T-cell (primary cell): ENCODE measurements around the gene ADGRE1. TPM values are rescaled to one million over a fixed set of nuclear protein-coding genes. Genes with fewer than 3 reads are reported as not detected.

Experiments
- ATAC-seq, 4 experiments: fragments of 200-7000 bp in 3 of 4; fragments of 150-1000 bp in 1 of 4; cut with Tn5 transposase; replicated peaks in 1 of 4; 1 replicate in 3 of 4; 2 replicates in 1 of 4; pipeline ENCODE4 v1.10.0; 2021; ENCODE audit warnings: moderate library complexity in 3 of 4, mild to moderate bottlenecking in 2 of 4, moderate number of reproducible peaks in 1 of 4
- CTCF ChIA-PET, 2 donors: fragments of 300-600 bp; sonication (Branson Sonifier 250); formaldehyde crosslinking; loops; one replicate each; lab custom pipeline; 2022; ENCODE audit warnings: antibody characterized with exemption in 2 of 2; lab: Charles Lee
- POLR2A ChIA-PET, 2 donors: fragments of 300-600 bp; sonication (Branson Sonifier 250); formaldehyde crosslinking; loops; one replicate each; lab custom pipeline; 2022; ENCODE audit warnings: antibody characterized with exemption in 2 of 2; lab: Charles Lee
- DNase-seq, 35 experiments: peaks; one replicate each; pipeline versions ENCODE4 v3.0.0 to v3.0.0-alpha.2; 2013 to 2023
- H3K27ac ChIP-seq: one replicate; pipeline ENCODE4 v1.5.1; 2013; ENCODE audit warnings: low read length
- H3K27me3 ChIP-seq, 2 experiments: replicated peaks in 1 of 2; 1 replicate in 1 of 2; 2 replicates in 1 of 2; pipeline versions ENCODE4 v1.6.1 to v1.7.0; 2013; ENCODE audit warnings: low read length in 1 of 2, mixed read lengths in 1 of 2; ENCODE audit not compliant: control insufficient read depth in 2 of 2, insufficient read depth in 2 of 2; ENCODE audit errors: extremely low read depth in 1 of 2
- H3K36me3 ChIP-seq, 2 donors: 1 replicate in 1 of 2; 2 replicates in 1 of 2; pipeline versions ENCODE4 v1.6.1 to v1.7.0; 2013; ENCODE audit warnings: low read length in 1 of 2; ENCODE audit not compliant: control insufficient read depth in 2 of 2, insufficient read depth in 1 of 2; ENCODE audit errors: extremely low read depth in 1 of 2
- H3K4me1 ChIP-seq, 2 experiments: 1 replicate in 1 of 2; 2 replicates in 1 of 2; pipeline versions ENCODE4 v1.6.1 to v1.7.0; 2013; ENCODE audit warnings: low read length in 2 of 2, mixed read lengths in 1 of 2; ENCODE audit not compliant: insufficient read depth in 2 of 2, control insufficient read depth in 1 of 2; ENCODE audit errors: extremely low read depth in 1 of 2
- H3K4me3 ChIP-seq, 2 donors: 1 replicate in 1 of 2; 2 replicates in 1 of 2; pipeline versions ENCODE4 v1.5.1 to v1.7.0; 2013; ENCODE audit warnings: mild to moderate bottlenecking in 2 of 2, low read length in 1 of 2, moderate library complexity in 1 of 2; ENCODE audit not compliant: control insufficient read depth in 1 of 2; ENCODE audit errors: extremely low read depth in 1 of 2
- H3K9me3 ChIP-seq: 2 replicates; pipeline ENCODE4 v1.7.0; 2013
- H3K27ac Mint-ChIP-seq, 2 donors: one replicate each; pipeline ENCODE4 v1.8.0; 2020 to 2021; ENCODE audit warnings: mild to moderate bottlenecking in 2 of 2, mixed read lengths in 2 of 2
- H3K27me3 Mint-ChIP-seq, 2 donors: one replicate each; pipeline ENCODE4 v1.8.0; 2021 to 2022; ENCODE audit warnings: mixed read lengths in 2 of 2
- H3K36me3 Mint-ChIP-seq: one replicate; pipeline ENCODE4 v1.8.0; 2021; ENCODE audit warnings: mixed read lengths
- H3K4me1 Mint-ChIP-seq, 3 donors: one replicate each; pipeline ENCODE4 v1.8.0; 2020 to 2022; ENCODE audit warnings: mixed read lengths in 3 of 3, mild to moderate bottlenecking in 1 of 3
- H3K4me3 Mint-ChIP-seq, 3 donors: one replicate each; pipeline ENCODE4 v1.8.0; 2020 to 2022; ENCODE audit warnings: mild to moderate bottlenecking in 3 of 3, mixed read lengths in 3 of 3, moderate library complexity in 3 of 3
- H3K9me3 Mint-ChIP-seq, 3 donors: one replicate each; pipeline ENCODE4 v1.8.0; 2020 to 2022; ENCODE audit warnings: mixed read lengths in 3 of 3
- WGBS: methylation state at CpG from one replicate; pipeline ENCODE4 v1.1.5; 2013; ENCODE audit warnings: missing lambda C conversion rate; ENCODE audit not compliant: insufficient coverage; 5-methylcytosine and 5-hydroxymethylcytosine counted together
- total RNA-seq, 35 experiments: library from RNA in 6 of 35; stranded (reverse) in 6 of 35; fragments of 120-200 nt in 1 of 35; gene quantifications; one replicate each; pipeline versions ENCODE4 v1.2.1 to v1.2.4 and lab custom pipeline; 2013 to 2026

ADGRE1 gene
- total RNA-seq (1 to 10 TPM; 3.4 to 9.7 (median 3.7) TPM), total RNA-seq (lab: John Stamatoyannopoulos, UW) (1.4 to 14.5 (median 5.9) reads per million in 29 experiments)
- total RNA-seq (2013), result 5.1 TPM

GRCh38 chr19:6887316-6887715 lies at the start of gene ADGRE1:
Gene ADGRE1, plus strand, starts transcription at chr19:6887579. Its CDS starts 30 bp downstream, at chr19:6887609.
- ChIA-PET CTCF (interaction anchor here in 1 of 2 donors (0.5 kb wide), 1 partner anchor 179 kb away, joined by 4 read pairs; no protein-coding TSS in a partner anchor), POLR2A (no interaction called here)
- no CpG with 5 or more reads among the region's 4 CpGs for WGBS
- Histone ChIP-seq H3K36me3 (no peaks in the 10 kb centered on the region), H3K4me3 (no peak within 1 kb of the TSS), H3K27me3 (no peaks in the 10 kb centered on the region), H3K27ac (no peak within 1 kb of the TSS), H3K9me3 (no peaks in the 10 kb centered on the region), H3K4me1 (peaks cover 42 to 44% of the 10 kb centered on the region in 2 experiments)
- Mint-ChIP-seq H3K9me3 (peaks cover 5 to 12% (median 11%) of the 10 kb centered on the region in 3 donors), H3K27ac (peak within 1 kb of the TSS; percentile 47 to 71), H3K36me3 (peaks cover 4% of the 10 kb centered on the region), H3K4me1 (peaks cover 56 to 59% (median 57%) of the 10 kb centered on the region in 3 donors), H3K4me3 (peak within 1 kb of the TSS; percentile 17 to 51 (median 41)), H3K27me3 (no peaks in the 10 kb centered on the region)
- no peak for ATAC-seq
- peak in 4 of 35 experiments; percentile 14 to 25 (median 22) for DNase-seq

GRCh38 chr19:6838062-6838655 lies 49.2 kb upstream of the ADGRE1 start:
- no peak for DNase-seq
- H3K4me3 Mint-ChIP-seq, result no peak overlapping the region
- H3K9me3 Mint-ChIP-seq, result no peaks in the 10 kb centered on the region
- peak overlapping the region; percentile 44 to 57 for H3K27ac Mint-ChIP-seq
- Histone ChIP-seq H3K9me3 (no peaks in the 10 kb centered on the region), H3K27ac (no peak overlapping the region), H3K27me3 (no peaks in the 10 kb centered on the region), H3K4me1 (peaks cover 0 to 5% of the 10 kb centered on the region in 2 experiments), H3K36me3 (peaks cover 13 to 65% of the 10 kb centered on the region in 2 donors), H3K4me3 (no peak overlapping the region)
- 97% methylated on average over 3 of the region's 3 CpGs for WGBS
- peaks cover 5 to 23% (median 17%) of the 10 kb centered on the region in 3 donors for H3K4me1 Mint-ChIP-seq
- POLR2A ChIA-PET, result no interaction called here
- no peaks in the 10 kb centered on the region for H3K27me3 Mint-ChIP-seq
- CTCF ChIA-PET, result no interaction called here
- no peak for ATAC-seq
- H3K36me3 Mint-ChIP-seq, result peaks cover 47% of the 10 kb centered on the region

- Mint-ChIP-seq H3K36me3 (peaks cover 30% of the 10 kb centered on the region), H3K4me1 (peaks cover 0 to 4% (median 3%) of the 10 kb centered on the region in 3 donors), H3K27me3 (no peaks in the 10 kb centered on the region), H3K9me3 (no peaks in the 10 kb centered on the region), H3K27ac (peak overlapping the region; percentile 65 to 75), H3K4me3 (no peak overlapping the region)
- 96% methylated on average over 3 of the region's 5 CpGs for whole genome bisulfite sequencing
- POLR2A ChIA-PET, result interaction anchor here in 1 of 2 donors (0.6 kb wide), 1 partner anchor 190 kb away, joined by 14 read pairs; no protein-coding TSS in a partner anchor
- H3K9me3 ChIP-seq, result no peaks in the 10 kb centered on the region
- H3K27me3 ChIP-seq, result no peaks in the 10 kb centered on the region
- no peak overlapping the region for H3K4me3 ChIP-seq
- no peak overlapping the region for H3K27ac ChIP-seq
- ATAC-seq (no peak), DNase-seq (no peak)
- CTCF ChIA-PET, result interaction anchor here in 1 of 2 donors (0.6 to 0.7 kb wide), 2 partner anchors 47 to 599 kb away, joined by 3 to 14 read pairs; no protein-coding TSS in a partner anchor
- no peaks in the 10 kb centered on the region for H3K4me1 ChIP-seq
- H3K36me3 ChIP-seq, result peaks cover 19 to 45% of the 10 kb centered on the region in 2 donors
Observed at GRCh38 chr19:6842871-6843607, 44.3 kb upstream of the ADGRE1 start.

GRCh38 chr19:6847828-6848200 lies 39.6 kb upstream of the ADGRE1 start:
- POLR2A ChIA-PET, result no interaction called here
- Histone ChIP-seq H3K27ac (no peak overlapping the region), H3K27me3 (no peaks in the 10 kb centered on the region), H3K4me3 (no peak overlapping the region), H3K9me3 (no peaks in the 10 kb centered on the region), H3K36me3 (peaks cover 24 to 64% of the 10 kb centered on the region in 2 donors), H3K4me1 (no peaks in the 10 kb centered on the region)
- ATAC-seq (no peak), DNase-seq (no peak)
- Mint-ChIP-seq H3K36me3 (peaks cover 33% of the 10 kb centered on the region), H3K9me3 (no peaks in the 10 kb centered on the region), H3K27me3 (no peaks in the 10 kb centered on the region), H3K4me3 (no peak overlapping the region), H3K4me1 (peaks cover 0 to 3% (median 0%) of the 10 kb centered on the region in 3 donors), H3K27ac (no peak overlapping the region)
- 100% methylated on average over 4 of the region's 11 CpGs for WGBS
- CTCF ChIA-PET, result interaction anchor here in 1 of 2 donors (0.7 kb wide), 1 partner anchor 542 kb away, joined by 3 read pairs; no protein-coding TSS in a partner anchor

GRCh38 chr19:6848986-6849385 lies 38.4 kb upstream of the ADGRE1 start:
- Histone ChIP-seq H3K4me3 (no peak overlapping the region), H3K9me3 (no peaks in the 10 kb centered on the region), H3K27me3 (no peaks in the 10 kb centered on the region), H3K36me3 (peaks cover 25 to 67% of the 10 kb centered on the region in 2 donors), H3K27ac (no peak overlapping the region), H3K4me1 (no peaks in the 10 kb centered on the region)
- Mint-ChIP-seq H3K9me3 (no peaks in the 10 kb centered on the region), H3K4me3 (no peak overlapping the region), H3K27ac (no peak overlapping the region), H3K36me3 (peaks cover 29% of the 10 kb centered on the region), H3K27me3 (no peaks in the 10 kb centered on the region), H3K4me1 (no peaks in the 10 kb centered on the region)
- POLR2A ChIA-PET, result interaction anchor here in 1 of 2 donors (0.6 kb wide), 2 partner anchors 90 to 279 kb away, joined by 4 to 6 read pairs; no protein-coding TSS in a partner anchor
- DNase-seq, result no peak
- ATAC-seq, result no peak
- no CpG with 5 or more reads among the region's 3 CpGs for WGBS
- CTCF ChIA-PET, result interaction anchor here in 1 of 2 donors (0.5 kb wide), 1 partner anchor 569 kb away, joined by 3 read pairs; no protein-coding TSS in a partner anchor

- H3K4me3 ChIP-seq, result no peak overlapping the region
- ChIA-PET POLR2A (no interaction called here), CTCF (interaction anchor here in 1 of 2 donors (0.7 kb wide), 1 partner anchor 19 kb away, joined by 4 read pairs; no protein-coding TSS in a partner anchor)
- H3K27me3 ChIP-seq, result no peaks in the 10 kb centered on the region
- no peaks in the 10 kb centered on the region for H3K9me3 ChIP-seq
- H3K27me3 Mint-ChIP-seq, result no peaks in the 10 kb centered on the region
- no peaks in the 10 kb centered on the region for H3K4me1 ChIP-seq
- H3K4me1 Mint-ChIP-seq, result no peaks in the 10 kb centered on the region
- H3K27ac Mint-ChIP-seq, result no peak overlapping the region
- H3K36me3 Mint-ChIP-seq, result peaks cover 32% of the 10 kb centered on the region
- WGBS, result no CpG with 5 or more reads among the region's 2 CpGs
- ATAC-seq, result no peak
- H3K4me3 Mint-ChIP-seq, result no peak overlapping the region
- H3K27ac ChIP-seq, result no peak overlapping the region
- DNase-seq, result no peak
- H3K36me3 ChIP-seq, result peaks cover 29 to 71% of the 10 kb centered on the region in 2 donors
- no peaks in the 10 kb centered on the region for H3K9me3 Mint-ChIP-seq
Observed at GRCh38 chr19:6849876-6850275, 37.5 kb upstream of the ADGRE1 start.
